Testis (tissue), 2 donors: ENCODE measurements around the gene TACSTD2.

ENCODE experiments used
- POLR2A ChIP-seq: fragments of 450-650 bp; IDR thresholded peaks from one replicate; pipeline ENCODE4 v1.6.1; 2017; ENCODE audit warnings: antibody characterized with exemption, mild to moderate bottlenecking, moderate library complexity
- TF ChIP-seq, protein P1 (sequence below), 3 experiments: fragments of 450-650 bp in 2 of 3; fragments of 200-600 bp in 1 of 3; sonication (generic) in 1 of 3; IDR thresholded peaks; one replicate each; pipeline ENCODE4 v1.5.1; 2016 to 2019; ENCODE audit warnings: antibody characterized with exemption in 3 of 3, mild to moderate bottlenecking in 2 of 3, moderate library complexity in 1 of 3

- TF ChIP-seq POLR2A: no peak
- TF ChIP-seq, protein P1, sequence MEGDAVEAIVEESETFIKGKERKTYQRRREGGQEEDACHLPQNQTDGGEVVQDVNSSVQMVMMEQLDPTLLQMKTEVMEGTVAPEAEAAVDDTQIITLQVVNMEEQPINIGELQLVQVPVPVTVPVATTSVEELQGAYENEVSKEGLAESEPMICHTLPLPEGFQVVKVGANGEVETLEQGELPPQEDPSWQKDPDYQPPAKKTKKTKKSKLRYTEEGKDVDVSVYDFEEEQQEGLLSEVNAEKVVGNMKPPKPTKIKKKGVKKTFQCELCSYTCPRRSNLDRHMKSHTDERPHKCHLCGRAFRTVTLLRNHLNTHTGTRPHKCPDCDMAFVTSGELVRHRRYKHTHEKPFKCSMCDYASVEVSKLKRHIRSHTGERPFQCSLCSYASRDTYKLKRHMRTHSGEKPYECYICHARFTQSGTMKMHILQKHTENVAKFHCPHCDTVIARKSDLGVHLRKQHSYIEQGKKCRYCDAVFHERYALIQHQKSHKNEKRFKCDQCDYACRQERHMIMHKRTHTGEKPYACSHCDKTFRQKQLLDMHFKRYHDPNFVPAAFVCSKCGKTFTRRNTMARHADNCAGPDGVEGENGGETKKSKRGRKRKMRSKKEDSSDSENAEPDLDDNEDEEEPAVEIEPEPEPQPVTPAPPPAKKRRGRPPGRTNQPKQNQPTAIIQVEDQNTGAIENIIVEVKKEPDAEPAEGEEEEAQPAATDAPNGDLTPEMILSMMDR (IDR thresholded peaks at IDR 0.05): no peak
These were observed 43.2 kb upstream of the TACSTD2 start for GRCh38 chr1:58620259-58620658.
